Measurements from ENCODE around the gene CALHM3. TPM values are rescaled to one million over a fixed set of nuclear protein-coding genes. Genes with fewer than 3 reads are reported as not detected.

CALHM3 gene
- total RNA-seq, 2 donors from 2014 or later = 0.52 TPM; not detected in 1

- intact Hi-C loops (cut with DNase I) = no loop called here
Observed at GRCh38 chr10:103429647-103430046, 49.4 kb downstream of the CALHM3 start.

DNA sequence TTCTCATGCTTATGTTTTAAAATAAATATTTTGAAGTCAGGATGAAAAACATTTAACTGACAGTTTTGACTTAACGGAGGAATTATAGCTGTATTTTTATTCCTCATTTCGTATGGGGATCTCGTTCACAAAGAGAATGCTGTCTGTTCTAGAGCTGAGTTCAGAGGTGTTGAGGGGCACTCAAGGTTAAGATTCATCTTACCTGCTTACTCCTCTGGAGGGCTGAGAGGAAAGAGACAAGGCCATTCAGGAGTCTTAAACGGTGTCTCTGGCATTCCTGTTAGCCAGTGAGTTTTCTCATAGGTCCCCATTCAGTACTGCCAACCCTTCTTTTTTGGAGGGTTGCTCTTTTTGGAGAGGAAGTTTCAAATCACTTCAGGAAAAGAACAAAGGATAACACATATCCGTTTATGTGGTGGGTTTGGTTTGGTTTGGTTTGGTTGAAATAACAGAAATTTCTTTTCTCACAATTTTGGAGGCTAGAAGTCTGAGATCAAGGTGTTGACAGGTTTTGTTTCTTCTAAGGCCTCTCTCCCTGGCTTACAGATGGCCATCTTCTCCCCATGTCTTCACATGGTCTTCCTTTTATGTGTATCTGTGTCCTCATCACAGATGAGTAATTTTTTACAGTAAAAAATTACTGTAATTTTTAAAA lies 49.9 kb downstream of the CALHM3 start:
- Histone ChIP-seq H3K4me1 (no peaks in the 10 kb centered on the region), H3K36me3 (replicated peaks in 1 of 2; ENCODE audit: insufficient read depth in 1 of 2, low read depth in 2 of 2) (peaks cover 10 to 19% of the 10 kb centered on the region in 2 donors), H3K27me3 (no peaks in the 10 kb centered on the region), H3K4me3 (no peak overlapping the region), H3K9me3 (no peaks in the 10 kb centered on the region), H3K27ac (no peak overlapping the region)
- intact Hi-C loops (cut with DNase I) = no loop called here
- no peak for TF ChIP-seq POLR2A (IDR thresholded peaks at IDR 0.05)
- no peak for TF ChIP-seq CTCF (IDR thresholded peaks at IDR 0.05)
- no peak for DNase-seq
- no peak for ATAC-seq
- WGBS, 2 donors = 66 to 73% methylated on average over 5 of the region's 5 CpGs

More at GRCh38 chr10:103429647-103430046, 49.4 kb downstream of the CALHM3 start:
- WGBS, 2 donors = 85 to 94% methylated on average over 5 of the region's 5 CpGs
- no peak for DNase-seq
- peaks cover 6 to 15% of the 10 kb centered on the region in 2 donors for H3K36me3 ChIP-seq (replicated peaks in 1 of 2; ENCODE audit: insufficient read depth in 1 of 2, low read depth in 2 of 2)
- no peaks in the 10 kb centered on the region for H3K27me3 ChIP-seq
- no peak for ATAC-seq
- TF ChIP-seq CTCF (IDR thresholded peaks at IDR 0.05) (no peak), POLR2A (IDR thresholded peaks at IDR 0.05) (no peak)
- H3K4me3 ChIP-seq = no peak overlapping the region
- H3K27ac ChIP-seq = no peak overlapping the region
- H3K4me1 ChIP-seq = no peaks in the 10 kb centered on the region
- H3K9me3 ChIP-seq = no peaks in the 10 kb centered on the region

DNA sequence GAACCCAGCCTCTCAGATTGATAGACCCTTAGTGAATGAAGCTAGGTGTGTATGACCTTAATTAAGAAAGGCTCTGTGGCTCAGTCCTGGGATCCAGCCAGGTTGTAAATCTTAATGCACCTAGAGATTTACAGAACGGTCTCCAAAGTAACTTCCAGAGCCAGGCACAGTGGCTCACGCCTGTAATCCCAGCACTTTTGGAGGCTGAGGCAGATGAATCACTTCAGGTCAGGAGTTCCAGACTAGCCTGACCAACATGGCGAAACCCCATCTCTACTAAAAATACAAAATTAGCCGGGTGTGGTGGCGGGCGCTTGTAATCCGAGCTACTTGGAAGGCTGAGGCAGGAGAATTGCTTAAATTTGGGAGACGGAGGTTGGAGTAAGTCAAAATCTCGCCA lies 51.2 kb downstream of the CALHM3 start:
- Histone ChIP-seq H3K4me3 (no peak overlapping the region), H3K27ac (no peak overlapping the region), H3K36me3 (replicated peaks in 1 of 2; ENCODE audit: insufficient read depth in 1 of 2, low read depth in 2 of 2) (peaks cover 16 to 27% of the 10 kb centered on the region in 2 donors), H3K9me3 (no peaks in the 10 kb centered on the region), H3K4me1 (no peaks in the 10 kb centered on the region), H3K27me3 (no peaks in the 10 kb centered on the region)
- WGBS, 2 donors = 90 to 94% methylated on average over 8 to 9 of the region's 9 CpGs
- DNase-seq (no peak), ATAC-seq (no peak)
- TF ChIP-seq CTCF (IDR thresholded peaks at IDR 0.05) = no peak
- TF ChIP-seq POLR2A (IDR thresholded peaks at IDR 0.05) = no peak
- intact Hi-C loops (cut with DNase I) = no loop called here

DNA sequence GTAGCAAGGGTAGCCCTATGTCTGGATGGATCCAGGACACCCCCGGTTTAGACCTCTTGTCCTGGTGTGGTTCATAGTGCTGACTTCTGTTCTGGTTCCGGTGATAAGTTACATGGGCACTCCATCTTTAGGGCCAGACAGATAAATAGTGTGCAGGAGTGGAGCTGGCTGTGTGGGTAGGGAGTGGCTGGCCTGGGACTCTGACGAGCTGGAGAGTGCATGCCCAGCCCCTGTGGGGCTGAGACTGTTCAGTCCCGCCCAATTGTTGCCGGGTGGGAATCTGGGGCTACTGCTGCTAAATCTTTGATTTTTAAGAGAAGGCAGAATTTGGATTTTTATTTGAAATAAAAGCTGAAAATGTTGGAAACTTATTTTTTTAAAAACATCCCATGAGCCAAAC lies 55.3 kb downstream of the CALHM3 start:
- H3K27ac ChIP-seq = no peak overlapping the region
- H3K27me3 ChIP-seq = no peaks in the 10 kb centered on the region
- peaks cover 16 to 49% of the 10 kb centered on the region in 2 donors for H3K36me3 ChIP-seq (replicated peaks in 1 of 2; ENCODE audit: insufficient read depth in 1 of 2, low read depth in 2 of 2)
- no peaks in the 10 kb centered on the region for H3K4me1 ChIP-seq
- no peaks in the 10 kb centered on the region for H3K9me3 ChIP-seq
- DNase-seq (no peak), ATAC-seq (no peak)
- intact Hi-C loops (cut with DNase I) = loop anchor here (5.0 kb wide), 1 partner anchor 54 kb away; the partner anchor contains the start of gene CALHM3
- 88 to 93% methylated on average over 5 of the region's 5 CpGs for WGBS, 2 donors
- TF ChIP-seq POLR2A (IDR thresholded peaks at IDR 0.05) (no peak), CTCF (IDR thresholded peaks at IDR 0.05) (no peak)
- no peak overlapping the region for H3K4me3 ChIP-seq

Other genes starting within 250 kb of the CALHM3 start
- gene RPEL1, start 233.4 kb downstream of the CALHM3 start, total RNA-seq = not detected
- gene INA, start 202.1 kb downstream of the CALHM3 start, total RNA-seq = 1 to 10 TPM; 2.3 to 4.7 TPM
- 10 to 100 TPM in 1 of 2 donors, 1 to 10 TPM in 1; 9.6 to 37.9 TPM for gene PCGF6, start 128.1 kb downstream of the CALHM3 start, total RNA-seq
- gene TAF5, start 111.3 kb downstream of the CALHM3 start, total RNA-seq = 1 to 10 TPM; 2.0 to 5.7 TPM
- 10 to 100 TPM; 75.5 to 85.6 TPM for gene ATP5MK, start 82.8 kb downstream of the CALHM3 start, total RNA-seq
- 10 to 100 TPM; 13.0 to 32.0 TPM for gene PDCD11, start 82.6 kb downstream of the CALHM3 start, total RNA-seq
- gene CALHM2, start 26.9 kb downstream of the CALHM3 start, total RNA-seq = 10 to 100 TPM; 11.4 to 17.8 TPM
- gene CALHM1, start 20.3 kb downstream of the CALHM3 start, total RNA-seq = not detected
- gene NEURL1, start 14.5 kb upstream of the CALHM3 start, total RNA-seq = 10 to 100 TPM; 25.1 to 25.7 TPM